Mesothelial cell of epicardium (in vitro differentiated cells): Measurements from ENCODE around the gene BATF3. TPM values are rescaled to one million over a fixed set of nuclear protein-coding genes. Genes with fewer than 3 reads are reported as not detected.

Source experiments
- DNase-seq, 2 experiments: peaks; one replicate each; pipeline ENCODE4 v3.0.0; 2021; ENCODE audit warnings: low spot score in 2 of 2; ENCODE audit not compliant: unreplicated experiment in 2 of 2
- H3K27ac Mint-ChIP-seq: 2 replicates; pipeline ENCODE4 v1.8.0; 2021; ENCODE audit warnings: mixed read lengths
- H3K27me3 Mint-ChIP-seq: 2 replicates; pipeline ENCODE4 v1.8.0; 2021; ENCODE audit warnings: low read depth, mixed read lengths
- H3K36me3 Mint-ChIP-seq: 2 replicates; pipeline ENCODE4 v1.8.0; 2021; ENCODE audit warnings: mixed read lengths
- H3K4me1 Mint-ChIP-seq: 2 replicates; pipeline ENCODE4 v1.8.0; 2021; ENCODE audit warnings: mixed read lengths
- H3K4me3 Mint-ChIP-seq: 2 replicates; pipeline ENCODE4 v1.8.0; 2021; ENCODE audit warnings: mild to moderate bottlenecking, moderate library complexity, mixed read lengths
- H3K9me3 Mint-ChIP-seq: 2 replicates; pipeline ENCODE4 v1.8.0; 2021; ENCODE audit warnings: mixed read lengths
- CTCF ChIP-seq: fragments of 200-600 bp; sonication (generic); IDR thresholded peaks from one replicate; pipeline ENCODE4 v1.5.0; 2021; ENCODE audit warnings: antibody characterized with exemption; ENCODE audit not compliant: unreplicated experiment
- total RNA-seq: library from RNA; stranded (reverse); gene quantifications from 3 replicates; pipeline ENCODE4 v1.2.1, GENCODE V29; 2021

The BATF3 gene
- total RNA-seq, 1 donor from 2014 or later = 1.0 TPM

GRCh38 chr1:212638492-212639151 is 61.0 kb downstream of the BATF3 start:
- Mint-ChIP-seq H3K9me3 (peaks cover 12% of the 10 kb centered on the region), H3K4me1 (peaks cover 27% of the 10 kb centered on the region), H3K4me3 (no peak overlapping the region), H3K27ac (no peak overlapping the region), H3K36me3 (no peaks in the 10 kb centered on the region), H3K27me3 (peaks cover 10% of the 10 kb centered on the region)
- DNase-seq = no peak
- TF ChIP-seq CTCF = no peak

GRCh38 chr1:212637902-212638301 is 61.7 kb downstream of the BATF3 start:
- Mint-ChIP-seq H3K4me1 (peaks cover 27% of the 10 kb centered on the region), H3K27ac (no peak overlapping the region), H3K27me3 (peaks cover 10% of the 10 kb centered on the region), H3K4me3 (no peak overlapping the region), H3K9me3 (peaks cover 12% of the 10 kb centered on the region), H3K36me3 (no peaks in the 10 kb centered on the region)
- TF ChIP-seq CTCF = no peak
- DNase-seq = no peak

Other genes with a start within 250 kb of the BATF3 start
- 134 to 147 TPM (median 146 TPM) in 3 replicates for gene ATF3, start 91.1 kb downstream of the BATF3 start, total RNA-seq
- gene NSL1, start 91.9 kb upstream of the BATF3 start, total RNA-seq = 26.1 to 29.0 TPM (median 26.6 TPM) in 3 replicates
- gene TATDN3, start 92.1 kb upstream of the BATF3 start, total RNA-seq = 11.3 to 15.1 TPM (median 14.3 TPM) in 3 replicates
- gene SPATA45, start 147.8 kb upstream of the BATF3 start, total RNA-seq = 0.65 to 0.78 TPM in 2 of 3 replicates, not detected in the other
- gene FLVCR1, start 158.4 kb upstream of the BATF3 start, total RNA-seq = 19.8 to 23.1 TPM (median 21.2 TPM) in 3 replicates